Stimulated activated CD8-positive, alpha-beta memory T cell treated with anti-CD3 and anti-CD28 coated beads, Interleukin-4, amount 100 ng/mL, for 1 hour (primary cell): Measurements from ENCODE around the gene COBLL1.

Source experiments
- DNase-seq, 2 donors: peaks; one replicate each; pipeline ENCODE4 v3.0.0-alpha.2; 2020; ENCODE audit warnings: low read depth in 2 of 2, low spot score in 1 of 2

The COBLL1 gene

DNA sequence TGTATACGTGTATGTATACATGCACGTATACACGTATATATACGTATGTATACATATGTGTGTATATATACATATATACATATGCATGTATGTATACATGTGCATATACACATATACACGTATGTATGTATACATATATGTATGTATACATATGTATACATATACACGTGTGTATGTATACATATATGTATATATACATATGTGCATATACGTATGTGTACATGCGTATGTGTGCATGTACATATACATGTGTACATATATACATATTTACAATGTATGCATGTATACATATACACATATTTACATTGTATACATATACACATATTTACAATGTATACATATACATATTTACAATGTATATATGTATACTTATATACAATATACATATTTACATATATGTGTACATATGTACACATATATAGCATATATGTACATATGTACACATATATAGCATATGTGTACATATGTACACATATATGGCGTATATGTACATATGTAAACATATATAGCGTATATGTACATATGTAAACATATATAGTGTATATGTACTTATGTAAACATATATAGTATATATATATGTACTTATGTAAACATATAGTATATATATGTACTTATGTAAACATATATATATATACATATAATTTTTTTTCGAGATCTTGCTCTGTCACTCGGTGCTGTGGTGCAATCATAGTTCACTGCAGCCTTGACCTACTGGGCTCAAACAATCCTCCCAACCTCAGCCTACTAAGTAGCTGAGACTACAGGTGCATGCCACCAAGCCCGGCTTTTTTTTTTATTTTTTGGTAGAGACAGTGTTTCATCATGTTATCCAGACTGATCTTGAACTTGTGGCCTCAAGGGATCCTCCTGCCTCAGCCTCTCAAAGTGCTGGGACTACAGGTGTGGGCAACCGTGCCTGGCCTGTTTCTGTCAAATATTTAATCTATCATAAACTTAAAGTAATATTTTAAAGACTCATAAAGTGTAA, 23.2 kb downstream of the COBLL1 start:
- no peak for DNase-seq

DNA sequence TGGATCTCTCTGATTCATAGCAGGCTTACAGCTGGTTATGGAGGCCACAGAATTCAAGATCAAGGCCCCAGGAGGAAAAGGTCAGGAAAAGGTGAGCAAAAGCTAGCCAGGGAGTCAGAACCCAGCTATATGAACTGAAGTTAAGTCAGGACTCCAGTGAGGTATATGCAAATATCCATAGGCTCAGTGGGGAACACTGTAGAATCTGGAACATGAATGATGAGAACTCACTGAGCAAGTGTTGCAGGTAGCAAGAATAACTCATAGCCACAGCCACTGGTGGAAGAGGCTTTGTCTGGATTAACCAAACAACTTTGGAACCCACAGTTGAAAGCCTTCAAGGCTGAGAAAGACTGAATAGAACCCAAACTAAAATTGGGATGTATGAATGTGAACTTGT, 24.7 kb downstream of the COBLL1 start:
- no peak for DNase-seq

- DNase-seq: no peak
These were observed 25.6 kb downstream of the COBLL1 start for GRCh38 chr2:164816046-164816445.

GRCh38 chr2:164815071-164815793, 26.4 kb downstream of the COBLL1 start:
- DNase-seq: no peak

- no peak for DNase-seq
These were observed 28.1 kb downstream of the COBLL1 start for GRCh38 chr2:164813535-164813934.

DNA sequence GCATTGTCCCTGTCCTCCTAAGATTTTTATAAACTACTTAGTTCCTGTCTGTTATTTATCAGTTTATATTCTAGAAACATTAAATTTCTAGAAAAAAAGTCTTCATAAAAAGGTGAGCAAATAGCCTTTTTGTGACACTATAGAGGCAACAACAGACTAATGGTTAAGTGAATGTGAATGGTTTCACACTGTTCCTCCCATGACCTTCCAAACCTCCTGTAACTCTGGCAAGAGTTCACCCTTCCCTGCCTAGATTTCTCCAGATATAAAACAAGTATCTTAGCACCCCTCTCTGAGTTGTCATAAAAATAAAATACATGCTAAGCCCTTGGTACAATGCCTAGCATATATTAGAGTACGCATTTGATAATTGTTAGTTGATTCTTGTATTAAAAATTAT, 29.2 kb downstream of the COBLL1 start:
- DNase-seq: no peak

DNA sequence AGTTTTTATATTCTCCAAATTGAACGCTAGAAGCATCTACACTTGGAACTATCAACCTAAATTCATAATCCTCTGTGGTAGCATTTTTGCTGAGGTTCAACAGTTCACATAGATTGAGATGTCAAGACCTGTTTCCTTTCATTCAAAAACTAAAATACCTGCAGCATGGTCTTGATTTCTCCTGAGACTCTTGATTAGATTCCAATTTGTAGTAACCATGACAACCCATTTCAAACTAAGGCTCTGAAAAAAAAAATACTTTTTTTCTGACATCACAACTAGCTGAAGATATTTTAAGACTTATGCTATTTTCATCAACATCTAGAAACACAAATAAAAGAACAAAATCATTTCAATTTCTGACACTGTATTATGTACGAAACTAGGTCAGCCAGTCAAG, 29.8 kb downstream of the COBLL1 start:
- DNase-seq: no peak

DNA sequence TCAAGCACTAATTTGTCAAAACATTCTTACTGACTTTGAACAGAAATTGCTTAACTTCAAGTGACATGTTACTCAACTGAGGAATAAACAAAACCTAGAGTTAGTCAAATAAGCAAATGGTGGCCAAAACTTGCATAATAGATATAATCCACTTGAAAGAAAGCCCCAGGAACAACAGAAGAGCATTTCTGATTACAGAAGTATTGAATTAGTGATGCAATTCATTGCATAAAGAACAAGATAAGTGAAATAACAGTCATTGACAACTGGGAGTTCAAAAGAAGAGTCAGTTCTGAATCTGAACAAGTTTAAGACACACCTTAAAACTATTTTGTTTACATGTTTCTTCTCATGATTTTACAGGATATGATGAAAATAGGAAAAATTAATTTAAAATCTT, 30.8 kb downstream of the COBLL1 start:
- DNase-seq: no peak

DNA sequence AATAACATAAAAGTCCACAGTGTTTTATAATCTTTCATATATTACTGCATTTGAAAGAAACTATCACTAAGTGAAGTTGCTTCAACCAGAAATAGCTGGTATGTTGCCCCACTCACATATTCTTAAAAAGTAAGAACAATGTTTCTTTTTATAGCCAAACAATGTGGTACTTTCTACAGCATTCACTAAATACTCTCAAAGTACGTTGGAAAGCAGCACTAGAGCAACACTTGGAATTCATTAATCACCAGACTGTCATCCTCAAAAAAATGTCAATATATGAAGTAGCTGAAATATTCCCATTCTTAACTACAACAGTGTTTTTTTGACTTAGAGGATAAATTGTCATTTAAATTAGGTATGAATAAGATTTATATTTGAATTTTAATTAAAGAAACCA, 32.8 kb downstream of the COBLL1 start:
- no peak for DNase-seq

GRCh38 chr2:164803776-164804466, 37.7 kb downstream of the COBLL1 start:
- DNase-seq: no peak

DNA sequence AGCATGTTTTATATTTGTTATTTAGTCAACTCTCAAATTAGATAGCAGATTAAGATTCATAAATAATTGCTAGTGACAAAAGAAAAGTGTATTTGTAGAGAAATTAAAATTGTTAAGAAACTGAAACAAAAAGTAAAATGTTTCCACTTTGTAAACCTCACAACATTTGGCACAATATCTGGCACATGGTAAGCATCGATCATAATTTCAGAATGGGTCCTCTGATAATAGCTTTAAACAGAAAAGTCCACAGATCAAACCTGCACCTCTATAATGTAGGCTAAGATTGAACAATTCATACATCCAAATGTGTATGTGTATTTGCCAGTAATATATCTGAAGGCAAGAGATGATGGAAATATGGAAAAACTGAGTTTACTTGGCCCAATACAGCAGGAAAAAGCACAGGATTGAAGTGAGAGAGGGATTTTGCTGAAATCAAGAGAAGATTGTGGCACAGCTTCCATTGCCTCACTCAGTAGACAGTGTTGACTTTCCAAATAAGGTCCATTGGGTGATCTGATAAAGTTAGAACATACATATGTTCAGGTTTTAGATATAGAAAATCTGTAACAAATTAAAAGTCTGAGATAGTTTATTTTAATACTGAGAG, 39.4 kb downstream of the COBLL1 start:
- no peak for DNase-seq

DNA sequence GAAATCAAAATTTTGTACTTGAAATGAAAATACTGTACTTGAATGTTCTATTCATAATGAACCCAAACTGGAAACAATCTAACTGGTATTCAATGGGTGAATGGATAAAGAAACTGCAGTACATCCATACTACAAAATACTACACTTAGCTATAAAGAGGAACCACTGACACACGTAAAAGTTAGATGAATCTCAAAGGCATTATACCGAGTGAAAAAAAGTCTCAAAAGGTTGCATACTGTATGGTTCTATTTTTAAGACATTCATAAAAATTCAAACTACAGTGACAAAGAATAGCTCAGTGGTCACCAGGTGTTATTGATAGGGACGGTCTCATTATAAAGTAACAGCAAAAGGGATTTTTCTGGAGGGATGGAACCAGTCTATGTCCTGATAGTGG, 41.1 kb downstream of the COBLL1 start:
- DNase-seq: no peak

GRCh38 chr2:164797627-164798026, 44.0 kb downstream of the COBLL1 start:
- no peak for DNase-seq

DNA sequence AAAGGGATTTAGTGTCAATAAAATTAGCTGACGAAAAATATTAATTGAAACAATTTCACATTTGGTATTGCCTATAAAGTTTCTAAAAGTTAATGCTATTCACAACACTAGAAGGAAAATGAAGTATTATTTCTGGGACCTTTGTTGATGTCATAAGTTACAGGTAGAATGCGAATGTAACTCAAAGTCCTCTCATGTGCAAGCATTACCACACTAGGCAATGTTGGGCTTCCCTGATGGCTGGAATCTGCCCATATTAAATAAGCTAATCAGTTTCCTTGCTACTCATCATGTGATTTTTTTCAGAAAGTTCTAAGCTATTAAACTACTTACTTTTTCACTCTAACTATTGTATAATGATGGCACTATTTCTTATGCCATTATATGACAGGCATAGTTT, 44.6 kb downstream of the COBLL1 start:
- no peak for DNase-seq

GRCh38 chr2:164794432-164795231, 47.0 kb downstream of the COBLL1 start:
- no peak for DNase-seq

DNA sequence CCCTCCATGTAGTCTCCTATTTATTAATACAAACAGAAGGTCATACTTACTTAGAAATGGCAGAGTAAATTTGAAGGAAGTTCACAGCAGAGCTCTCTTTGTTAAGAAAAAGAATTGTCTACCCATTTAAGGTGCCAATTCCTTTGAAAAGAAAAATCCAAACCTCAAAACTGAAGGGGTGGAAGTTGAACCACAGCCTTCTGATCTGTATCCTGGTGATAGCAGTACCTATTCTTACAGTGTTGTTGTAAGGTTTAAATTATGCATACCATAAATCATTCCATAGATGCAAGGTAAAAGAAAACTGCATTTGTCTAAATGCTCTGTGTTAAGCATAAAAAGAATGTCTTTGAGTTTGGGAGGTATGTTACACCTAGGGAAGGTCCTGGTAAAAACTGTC, 47.6 kb downstream of the COBLL1 start:
- DNase-seq: no peak

- DNase-seq: no peak
These were observed 48.1 kb downstream of the COBLL1 start for GRCh38 chr2:164793529-164793928.

DNA sequence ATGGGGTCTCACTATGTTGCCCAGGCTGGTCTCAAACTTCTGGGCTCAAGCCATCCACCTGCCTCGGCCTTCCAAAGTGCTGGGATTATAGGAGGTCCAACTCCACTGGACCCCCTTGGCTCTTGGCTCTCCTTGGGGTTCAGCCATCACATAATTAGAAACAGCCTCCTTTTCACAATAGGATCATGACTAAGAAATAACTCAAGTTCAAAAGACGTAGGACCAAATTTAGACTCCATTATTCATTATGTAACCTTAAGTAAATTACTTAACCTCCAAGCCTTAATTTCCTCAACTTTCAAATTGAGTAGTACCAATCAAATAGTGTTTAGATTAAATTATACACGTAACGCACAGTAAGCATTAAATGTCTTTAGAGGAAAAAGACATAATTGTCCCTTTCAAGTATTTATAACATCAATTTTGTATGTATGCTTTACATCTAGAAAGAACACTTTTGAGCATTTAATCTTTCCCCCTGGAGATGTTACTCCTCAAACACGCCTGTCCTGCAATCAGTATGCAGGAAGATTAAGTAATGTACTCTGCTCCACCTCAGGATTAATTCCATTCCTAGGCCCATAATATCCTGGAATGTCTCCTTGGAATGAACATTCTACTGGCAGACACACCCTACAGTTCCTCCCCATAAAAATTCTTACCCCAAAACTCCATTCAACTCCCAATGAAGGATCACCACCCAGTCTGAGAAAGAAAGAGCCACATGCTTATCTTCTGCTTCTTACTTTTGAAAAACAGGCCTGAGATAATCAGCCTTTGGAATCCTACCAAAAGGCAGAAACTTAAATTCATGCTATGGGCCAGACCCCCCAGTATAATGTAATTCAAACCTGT, 49.1 kb downstream of the COBLL1 start:
- DNase-seq: no peak

DNA sequence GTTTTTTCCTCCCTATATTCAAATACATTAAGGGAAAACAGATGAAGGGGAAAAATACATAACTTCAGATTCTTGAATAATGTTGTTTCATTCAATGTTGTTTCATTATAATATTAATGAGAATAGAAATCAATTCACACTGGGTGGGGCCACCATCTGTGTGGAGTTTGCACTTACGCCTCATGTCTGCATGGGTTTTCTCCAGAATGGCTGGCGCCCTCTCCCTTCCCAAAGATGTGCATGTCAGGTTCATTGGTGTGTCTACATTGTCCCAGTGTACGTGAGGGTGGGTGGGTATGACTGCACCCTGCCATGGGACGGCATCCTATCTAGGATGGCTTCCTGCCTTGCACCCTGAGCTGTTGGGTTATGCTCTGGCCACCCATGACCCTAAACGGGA, 51.7 kb downstream of the COBLL1 start:
- DNase-seq: no peak

- no peak for DNase-seq
These were observed 54.8 kb downstream of the COBLL1 start for GRCh38 chr2:164786787-164787186.
